WTC11 (cell line): ENCODE measurements around the gene PDLIM7.

Experiments used
- CREB1 ChIP-seq: sonication (generic); formaldehyde crosslinking; IDR thresholded peaks from 2 replicates; pipeline ENCODE4 v1.8.0; 2023; ENCODE audit warnings: mild to moderate bottlenecking, missing genetic modification reagents
- CTCF ChIP-seq: fragments of 200-600 bp; IDR thresholded peaks from 2 replicates; pipeline ENCODE4 v1.8.0; 2022; ENCODE audit warnings: antibody characterized with exemption
- E2F1 ChIP-seq: sonication (generic); formaldehyde crosslinking; IDR thresholded peaks from 2 replicates; pipeline ENCODE4 v1.8.0; 2022; ENCODE audit warnings: mild to moderate bottlenecking, missing genetic modification reagents
- FOXK1 ChIP-seq: sonication (generic); formaldehyde crosslinking; IDR thresholded peaks from 2 replicates; pipeline ENCODE4 v1.8.0; 2022; ENCODE audit warnings: mild to moderate bottlenecking, moderate library complexity, missing genetic modification reagents
- JUN ChIP-seq: sonication (generic); formaldehyde crosslinking; IDR thresholded peaks from 2 replicates; pipeline ENCODE4 v1.8.0; 2023; ENCODE audit warnings: mild to moderate bottlenecking, missing genetic modification reagents
- PRDM15 ChIP-seq: sonication (generic); formaldehyde crosslinking; IDR thresholded peaks from 2 replicates; pipeline ENCODE4 v1.8.0; 2022; ENCODE audit warnings: missing genetic modification reagents

DNA sequence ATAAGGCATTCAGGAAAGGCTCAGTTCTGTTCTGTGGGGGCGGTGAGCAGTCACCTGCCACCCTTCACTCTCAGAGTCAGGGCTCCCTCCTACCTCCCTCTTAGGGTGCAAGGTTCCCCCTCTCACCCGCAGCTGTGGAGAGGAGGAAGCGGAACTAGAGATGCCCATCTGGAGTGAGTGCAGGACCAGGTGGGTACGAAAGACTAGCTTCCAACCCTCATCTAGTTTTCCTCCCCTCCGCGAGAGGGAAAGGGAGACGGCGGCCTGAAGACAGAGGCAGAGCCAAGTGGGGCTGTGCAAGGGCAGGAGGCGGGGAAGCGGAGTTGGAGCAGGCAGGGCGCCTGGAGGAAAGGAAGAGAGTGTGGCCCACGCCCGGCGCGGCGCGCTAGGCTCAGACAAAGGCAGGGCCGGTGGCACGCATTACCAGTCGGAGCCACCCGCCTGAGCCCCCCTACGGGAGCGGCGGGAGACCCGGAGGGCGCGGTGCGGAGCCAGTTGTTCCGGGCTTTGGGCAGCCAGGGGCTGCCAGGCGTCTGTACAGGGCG lies 43.5 kb downstream of the PDLIM7 start:
- TF ChIP-seq CTCF = no peak
- no peak for TF ChIP-seq FOXK1 (CRISPR knock-in tag)
- no peak; the same call in 1 of the 2 replicates for TF ChIP-seq PRDM15 (CRISPR knock-in tag)
- TF ChIP-seq CREB1 (CRISPR knock-in tag) = 0 out of 2 replicates have a peak, but pooled peaks have one; percentile 15
- TF ChIP-seq E2F1 (CRISPR knock-in tag) = no peak
- TF ChIP-seq JUN = no peak
